GM10248 (cell line): Measurements from ENCODE around the gene SIGLEC6.

ENCODE experiments used
- CTCF ChIA-PET: fragments of 300-600 bp; sonication (Branson Sonifier 250); formaldehyde crosslinking; extraction: SDS; loops from one replicate; lab custom pipeline; 2021; ENCODE audit warnings: antibody characterized with exemption; lab: Yijun Ruan, JAX
- POLR2A ChIA-PET: fragments of 350-650 bp; sonication (Branson Sonifier 250); formaldehyde crosslinking; extraction: SDS; loops from one replicate; lab custom pipeline; 2020; ENCODE audit warnings: antibody characterized with exemption; lab: Yijun Ruan, JAX
- DNase-seq: peaks from one replicate; pipeline ENCODE4 v3.0.0; 2012; ENCODE audit errors: extremely low spot score
- TF ChIP-seq, protein P1 (sequence below): IDR thresholded peaks from 2 replicates; pipeline ENCODE4 v1.5.1; 2012; ENCODE audit warnings: mild to moderate bottlenecking, low read depth; ENCODE audit errors: extremely low read depth, missing control alignments, control extremely low read depth

Gene SIGLEC6

DNA sequence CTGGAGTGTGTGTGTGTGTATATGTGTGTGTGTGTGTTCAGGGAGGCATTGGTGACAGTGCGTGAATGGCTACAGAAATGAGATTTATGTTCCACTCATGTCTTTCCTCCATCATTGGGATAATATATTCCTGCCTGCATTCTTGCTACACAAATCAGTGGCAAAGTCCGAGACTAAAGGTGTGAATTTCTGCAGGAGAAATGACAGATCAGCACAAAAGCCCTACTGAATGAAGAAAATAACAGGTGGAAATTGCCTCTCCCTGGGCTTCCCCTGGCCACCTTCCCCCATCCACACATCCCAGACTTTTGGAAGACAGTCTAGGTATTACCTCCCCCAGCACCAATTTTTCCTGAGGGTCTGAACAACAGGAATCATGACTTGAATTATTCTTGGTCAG lies 10.1 kb downstream of the SIGLEC6 start:
- POLR2A ChIA-PET = no interaction called here
- CTCF ChIA-PET = no interaction called here
- DNase-seq = no peak
- TF ChIP-seq, protein P1, sequence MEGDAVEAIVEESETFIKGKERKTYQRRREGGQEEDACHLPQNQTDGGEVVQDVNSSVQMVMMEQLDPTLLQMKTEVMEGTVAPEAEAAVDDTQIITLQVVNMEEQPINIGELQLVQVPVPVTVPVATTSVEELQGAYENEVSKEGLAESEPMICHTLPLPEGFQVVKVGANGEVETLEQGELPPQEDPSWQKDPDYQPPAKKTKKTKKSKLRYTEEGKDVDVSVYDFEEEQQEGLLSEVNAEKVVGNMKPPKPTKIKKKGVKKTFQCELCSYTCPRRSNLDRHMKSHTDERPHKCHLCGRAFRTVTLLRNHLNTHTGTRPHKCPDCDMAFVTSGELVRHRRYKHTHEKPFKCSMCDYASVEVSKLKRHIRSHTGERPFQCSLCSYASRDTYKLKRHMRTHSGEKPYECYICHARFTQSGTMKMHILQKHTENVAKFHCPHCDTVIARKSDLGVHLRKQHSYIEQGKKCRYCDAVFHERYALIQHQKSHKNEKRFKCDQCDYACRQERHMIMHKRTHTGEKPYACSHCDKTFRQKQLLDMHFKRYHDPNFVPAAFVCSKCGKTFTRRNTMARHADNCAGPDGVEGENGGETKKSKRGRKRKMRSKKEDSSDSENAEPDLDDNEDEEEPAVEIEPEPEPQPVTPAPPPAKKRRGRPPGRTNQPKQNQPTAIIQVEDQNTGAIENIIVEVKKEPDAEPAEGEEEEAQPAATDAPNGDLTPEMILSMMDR = no peak

DNA sequence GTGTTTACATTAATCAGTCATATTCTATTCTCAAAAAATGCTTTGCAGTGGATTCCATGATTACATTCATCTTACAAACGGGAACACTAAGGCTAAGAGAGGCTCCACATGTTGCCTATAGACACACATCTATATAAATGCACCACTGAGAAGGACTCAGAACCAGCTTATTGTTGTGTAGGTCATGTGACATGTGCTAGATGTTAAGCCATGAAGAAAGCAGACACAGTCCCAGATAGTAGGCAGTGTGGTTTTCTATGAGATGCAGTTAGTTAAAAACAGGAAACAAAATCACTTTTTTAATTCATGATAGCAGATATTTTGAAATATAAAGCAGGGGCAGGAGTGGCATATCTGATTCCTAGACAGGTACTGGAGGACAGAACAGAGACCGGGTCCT lies 10.7 kb downstream of the SIGLEC6 start:
- TF ChIP-seq, protein P1 = no peak
- ChIA-PET CTCF (no interaction called here), POLR2A (no interaction called here)
- DNase-seq = no peak

DNA sequence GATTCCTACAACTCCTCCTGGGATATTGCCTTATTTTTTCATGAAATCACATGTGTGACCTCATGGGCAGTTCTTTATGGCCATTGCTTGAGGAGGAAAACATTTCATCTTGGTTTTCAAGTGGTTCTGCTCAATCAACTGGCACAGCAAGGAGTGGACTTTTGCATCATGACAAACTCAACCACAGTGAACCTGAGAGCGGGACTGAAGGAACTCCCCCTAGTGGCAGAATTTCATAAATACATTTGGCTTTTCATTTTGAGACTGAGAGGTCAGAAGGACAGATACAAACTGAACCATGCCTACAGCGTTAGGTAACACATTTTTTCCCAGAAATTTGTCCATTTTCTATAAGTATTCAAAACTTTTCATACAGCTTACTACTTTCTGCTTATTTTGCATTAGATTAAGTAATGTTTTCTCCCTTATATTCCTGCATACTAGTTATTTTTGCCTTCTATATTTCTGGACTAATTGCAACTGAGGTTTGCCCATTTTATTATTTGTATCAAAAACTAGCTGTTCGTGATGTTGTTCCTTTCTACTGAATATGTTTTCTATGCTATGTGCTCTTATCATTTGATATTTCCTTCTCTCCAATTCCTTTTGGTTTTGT lies 16.5 kb downstream of the SIGLEC6 start:
- TF ChIP-seq, protein P1 = peak; percentile 67
- DNase-seq = peak; percentile 63
- ChIA-PET CTCF (interaction anchor here (0.7 to 5.7 kb wide), 31 partner anchors 10 to 251 kb away, joined by 3 to 60 read pairs (median 4); partner anchors contain the start of genes SIGLEC14 and SIGLEC6), POLR2A (no interaction called here)

DNA sequence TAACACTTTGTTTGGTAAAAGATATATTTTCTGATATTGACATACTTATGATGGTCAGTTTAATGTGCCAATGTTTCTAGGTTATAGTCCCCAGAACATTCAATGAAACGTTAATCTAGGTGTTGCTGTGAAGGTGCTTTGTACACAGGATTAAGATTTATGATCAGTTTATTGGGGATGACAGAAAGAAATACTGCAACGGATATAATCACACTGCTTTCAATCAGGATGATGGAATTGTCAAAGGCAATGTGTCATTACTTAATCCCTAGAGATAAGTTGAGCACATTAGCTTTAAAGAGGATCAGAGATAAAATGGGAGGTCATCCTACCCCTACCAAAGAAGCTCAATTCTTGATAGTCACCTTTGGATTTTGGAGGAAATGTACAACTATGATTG lies 17.5 kb downstream of the SIGLEC6 start:
- CTCF ChIA-PET = interaction anchor here (0.9 to 5.7 kb wide), 25 partner anchors 9 to 256 kb away, joined by 3 to 60 read pairs (median 4); partner anchors contain the start of gene SIGLEC6
- DNase-seq = no peak
- POLR2A ChIA-PET = no interaction called here
- TF ChIP-seq, protein P1 = no peak

DNA sequence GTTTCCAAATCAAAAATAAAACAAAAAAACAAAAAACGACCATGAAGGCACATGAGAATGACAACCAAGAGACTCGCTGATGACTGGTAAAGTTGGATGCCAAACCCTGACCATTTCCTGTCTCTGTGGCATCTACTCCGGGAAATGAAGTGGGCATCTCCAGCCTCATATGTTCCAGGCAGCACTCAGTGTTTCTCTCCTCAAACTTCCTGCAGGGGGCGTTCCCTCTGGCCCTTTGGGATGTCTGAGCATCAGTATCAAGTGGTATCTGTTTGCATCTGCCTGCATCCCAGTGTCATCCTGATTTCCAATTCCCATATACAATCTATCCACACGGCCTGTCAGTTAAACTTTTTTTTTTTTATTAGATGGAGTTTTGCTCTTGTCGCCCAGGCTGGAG lies 20.1 kb downstream of the SIGLEC6 start:
- no peak for DNase-seq
- CTCF ChIA-PET = interaction anchor here (1.1 kb wide), 1 partner anchor 21 kb away, joined by 3 read pairs; the partner anchor contains the start of gene SIGLEC6
- POLR2A ChIA-PET = no interaction called here
- TF ChIP-seq, protein P1 = peak; percentile 35

DNA sequence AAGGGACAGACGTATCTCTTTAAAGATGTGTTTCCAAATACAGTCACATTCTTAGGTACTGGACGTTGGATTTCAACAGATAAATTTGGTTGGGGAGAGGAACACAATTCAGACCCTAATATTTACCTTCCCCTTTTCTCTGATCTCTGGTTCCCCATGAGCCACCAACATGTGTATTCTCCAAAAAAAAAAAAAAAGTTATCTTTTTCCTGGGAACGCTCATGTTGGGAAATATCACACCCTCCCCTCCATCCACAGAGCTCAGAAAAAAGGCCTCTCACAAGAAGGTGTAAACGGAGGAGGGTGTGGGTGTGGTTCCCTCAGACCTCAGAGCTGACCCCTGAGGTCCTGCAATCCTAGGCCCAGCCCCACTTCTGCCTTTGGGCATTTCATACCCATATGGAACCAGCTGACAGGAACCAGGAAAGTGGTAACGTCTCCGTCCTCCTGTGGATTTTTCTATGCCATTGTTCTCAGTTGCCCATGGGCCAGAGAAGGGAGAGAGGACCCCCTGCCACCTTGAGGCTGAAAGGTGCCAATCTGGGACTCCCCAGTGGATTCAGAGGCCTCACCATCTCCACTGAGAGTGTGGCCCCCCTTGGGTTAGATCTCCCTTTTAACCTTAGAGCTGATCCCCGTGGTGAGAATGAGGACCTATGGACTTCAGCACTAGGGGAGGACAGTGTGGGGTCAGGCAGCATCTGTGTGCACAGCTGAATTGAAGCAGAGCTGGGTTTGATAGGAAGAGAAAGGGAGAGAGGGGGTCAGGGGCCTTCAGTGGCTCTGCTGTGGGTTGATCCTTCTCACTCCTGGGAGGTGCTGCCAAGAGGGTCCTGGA lies 21.4 kb downstream of the SIGLEC6 start:
- TF ChIP-seq, protein P1 = no peak
- POLR2A ChIA-PET = no interaction called here
- no peak for DNase-seq
- CTCF ChIA-PET = interaction anchor here (1.1 to 1.6 kb wide), 2 partner anchors 39 to 147 kb away, joined by 3 to 5 read pairs; no protein-coding TSS in a partner anchor
